Mesothelial cell of epicardium (in vitro differentiated cells): Measurements from ENCODE around the gene GNL3. TPM values are rescaled to one million over a fixed set of nuclear protein-coding genes. Genes with fewer than 3 reads are reported as not detected.

Experiments
- DNase-seq, 2 experiments: peaks; one replicate each; pipeline ENCODE4 v3.0.0; 2021; ENCODE audit warnings: low spot score in 2 of 2; ENCODE audit not compliant: unreplicated experiment in 2 of 2
- H3K27ac Mint-ChIP-seq: 2 replicates; pipeline ENCODE4 v1.8.0; 2021; ENCODE audit warnings: mixed read lengths
- H3K27me3 Mint-ChIP-seq: 2 replicates; pipeline ENCODE4 v1.8.0; 2021; ENCODE audit warnings: low read depth, mixed read lengths
- H3K36me3 Mint-ChIP-seq: 2 replicates; pipeline ENCODE4 v1.8.0; 2021; ENCODE audit warnings: mixed read lengths
- H3K4me1 Mint-ChIP-seq: 2 replicates; pipeline ENCODE4 v1.8.0; 2021; ENCODE audit warnings: mixed read lengths
- H3K4me3 Mint-ChIP-seq: 2 replicates; pipeline ENCODE4 v1.8.0; 2021; ENCODE audit warnings: mild to moderate bottlenecking, moderate library complexity, mixed read lengths
- H3K9me3 Mint-ChIP-seq: 2 replicates; pipeline ENCODE4 v1.8.0; 2021; ENCODE audit warnings: mixed read lengths
- total RNA-seq: library from RNA; stranded (reverse); gene quantifications from 3 replicates; pipeline ENCODE4 v1.2.1, GENCODE V29; 2021
- TF ChIP-seq, protein P1 (sequence below): fragments of 200-600 bp; sonication (generic); IDR thresholded peaks from one replicate; pipeline ENCODE4 v1.5.0; 2021; ENCODE audit warnings: antibody characterized with exemption; ENCODE audit not compliant: unreplicated experiment

Gene GNL3, protein sequence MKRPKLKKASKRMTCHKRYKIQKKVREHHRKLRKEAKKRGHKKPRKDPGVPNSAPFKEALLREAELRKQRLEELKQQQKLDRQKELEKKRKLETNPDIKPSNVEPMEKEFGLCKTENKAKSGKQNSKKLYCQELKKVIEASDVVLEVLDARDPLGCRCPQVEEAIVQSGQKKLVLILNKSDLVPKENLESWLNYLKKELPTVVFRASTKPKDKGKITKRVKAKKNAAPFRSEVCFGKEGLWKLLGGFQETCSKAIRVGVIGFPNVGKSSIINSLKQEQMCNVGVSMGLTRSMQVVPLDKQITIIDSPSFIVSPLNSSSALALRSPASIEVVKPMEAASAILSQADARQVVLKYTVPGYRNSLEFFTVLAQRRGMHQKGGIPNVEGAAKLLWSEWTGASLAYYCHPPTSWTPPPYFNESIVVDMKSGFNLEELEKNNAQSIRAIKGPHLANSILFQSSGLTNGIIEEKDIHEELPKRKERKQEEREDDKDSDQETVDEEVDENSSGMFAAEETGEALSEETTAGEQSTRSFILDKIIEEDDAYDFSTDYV
- 105 to 120 TPM (median 116 TPM) in 3 replicates for total RNA-seq

DNA sequence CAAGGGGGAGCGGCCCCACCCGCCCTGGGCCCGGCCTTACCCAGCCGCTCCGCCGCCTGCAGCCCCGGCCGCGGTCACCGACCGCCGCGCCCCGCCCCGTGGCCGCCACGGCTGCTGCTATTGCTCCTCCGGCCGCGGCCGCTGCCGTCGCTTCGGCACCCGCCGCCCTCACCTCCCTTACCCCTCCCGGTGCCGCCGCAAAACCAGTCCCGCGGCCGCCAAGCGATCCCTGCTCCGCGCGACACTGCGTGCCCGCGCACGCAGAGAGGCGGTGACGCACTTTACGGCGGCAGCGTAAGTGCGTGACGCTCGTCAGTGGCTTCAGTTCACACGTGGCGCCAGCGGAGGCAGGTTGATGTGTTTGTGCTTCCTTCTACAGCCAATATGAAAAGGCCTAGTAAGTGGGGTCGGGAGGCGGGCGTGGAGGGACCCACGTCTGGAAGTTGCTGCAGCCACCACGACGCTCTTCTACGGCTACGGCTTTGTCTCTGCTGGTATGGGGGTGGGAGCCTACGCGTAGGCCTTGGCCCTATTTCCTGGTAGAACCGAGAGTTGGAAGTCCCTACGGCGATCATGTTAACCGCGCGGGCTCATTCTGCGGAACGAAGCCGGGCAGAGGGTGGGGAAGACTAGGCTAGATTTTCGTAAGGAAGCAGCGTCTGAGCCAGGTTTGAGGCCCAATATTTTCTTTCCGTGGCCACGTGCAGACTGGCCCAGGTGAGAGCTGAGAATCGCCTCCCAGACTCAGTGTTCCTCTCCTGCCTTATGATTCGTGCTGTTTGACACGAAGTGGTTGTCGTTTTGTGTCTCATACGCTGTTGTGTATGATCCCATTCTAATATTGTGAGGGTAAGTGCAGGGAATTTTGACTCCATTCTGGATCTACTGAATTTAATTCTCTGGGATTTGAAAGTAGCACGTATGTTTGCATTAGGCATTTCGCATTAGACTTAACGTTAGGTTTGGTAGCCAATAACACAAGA is at the start of gene GNL3, which contains the start of gene PBRM1:
Gene GNL3 (plus strand): TSS at position 324 of the 983 bp plus-strand sequence. CDS start 61 bp downstream, at position 385.
Gene PBRM1 (minus strand): TSS at position 205 of the 983 bp plus-strand sequence.
- Mint-ChIP-seq H3K4me1 (peaks cover 44% of the 10 kb centered on the region), H3K36me3 (peaks cover 28% of the 10 kb centered on the region), H3K27me3 (no peaks in the 10 kb centered on the region), H3K27ac (peak within 1 kb of the TSS; percentile 98), H3K9me3 (no peaks in the 10 kb centered on the region), H3K4me3 (peak within 1 kb of the TSS; percentile 95)
- TF ChIP-seq, protein P1, sequence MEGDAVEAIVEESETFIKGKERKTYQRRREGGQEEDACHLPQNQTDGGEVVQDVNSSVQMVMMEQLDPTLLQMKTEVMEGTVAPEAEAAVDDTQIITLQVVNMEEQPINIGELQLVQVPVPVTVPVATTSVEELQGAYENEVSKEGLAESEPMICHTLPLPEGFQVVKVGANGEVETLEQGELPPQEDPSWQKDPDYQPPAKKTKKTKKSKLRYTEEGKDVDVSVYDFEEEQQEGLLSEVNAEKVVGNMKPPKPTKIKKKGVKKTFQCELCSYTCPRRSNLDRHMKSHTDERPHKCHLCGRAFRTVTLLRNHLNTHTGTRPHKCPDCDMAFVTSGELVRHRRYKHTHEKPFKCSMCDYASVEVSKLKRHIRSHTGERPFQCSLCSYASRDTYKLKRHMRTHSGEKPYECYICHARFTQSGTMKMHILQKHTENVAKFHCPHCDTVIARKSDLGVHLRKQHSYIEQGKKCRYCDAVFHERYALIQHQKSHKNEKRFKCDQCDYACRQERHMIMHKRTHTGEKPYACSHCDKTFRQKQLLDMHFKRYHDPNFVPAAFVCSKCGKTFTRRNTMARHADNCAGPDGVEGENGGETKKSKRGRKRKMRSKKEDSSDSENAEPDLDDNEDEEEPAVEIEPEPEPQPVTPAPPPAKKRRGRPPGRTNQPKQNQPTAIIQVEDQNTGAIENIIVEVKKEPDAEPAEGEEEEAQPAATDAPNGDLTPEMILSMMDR, result no peak
- DNase-seq, result peak; percentile 88 to 90

DNA sequence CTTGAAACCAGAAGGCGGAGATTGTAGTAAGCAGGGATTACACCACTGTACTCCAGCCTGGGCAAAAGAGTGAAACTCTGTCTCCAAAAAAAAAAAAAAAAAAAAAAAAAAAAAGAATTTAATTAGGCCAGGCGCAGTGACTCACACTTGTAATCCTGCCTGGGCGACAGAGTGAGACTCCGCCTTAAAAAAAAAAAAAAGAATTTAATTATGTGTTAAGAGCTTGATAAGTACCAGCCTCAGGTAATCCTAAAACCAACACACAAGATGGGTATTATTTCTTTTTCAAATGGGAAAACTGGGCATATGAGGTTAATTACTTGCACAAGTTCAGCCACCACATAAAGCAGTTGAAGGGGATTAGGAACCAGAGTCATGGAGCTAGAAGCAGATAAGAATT is 49.2 kb upstream of the GNL3 start:
- Mint-ChIP-seq H3K36me3 (peaks cover 27% of the 10 kb centered on the region), H3K4me3 (no peak overlapping the region), H3K9me3 (no peaks in the 10 kb centered on the region), H3K27me3 (no peaks in the 10 kb centered on the region), H3K27ac (no peak overlapping the region), H3K4me1 (no peaks in the 10 kb centered on the region)
- DNase-seq, result no peak
- TF ChIP-seq, protein P1, result no peak

DNA sequence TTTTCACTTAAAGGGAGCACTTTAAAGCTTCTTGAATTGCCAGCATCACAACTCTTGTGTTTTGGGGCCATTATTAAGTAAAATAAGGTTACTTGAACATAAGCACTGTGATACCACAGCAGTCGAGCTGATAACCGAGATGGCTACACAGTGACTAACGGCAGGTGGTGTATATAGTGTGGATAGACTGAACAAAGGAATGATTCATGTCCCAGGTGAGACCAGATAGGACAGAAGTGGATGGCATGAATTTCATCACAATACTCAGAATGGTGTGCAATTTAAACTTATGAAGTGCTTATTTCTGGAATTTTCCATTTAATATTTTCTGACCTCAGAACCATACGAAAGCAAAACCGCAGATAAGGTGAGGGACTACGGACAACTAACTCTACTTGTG is 40.3 kb upstream of the GNL3 start:
- H3K27ac Mint-ChIP-seq, result no peak overlapping the region
- no peak overlapping the region for H3K4me3 Mint-ChIP-seq
- no peak for DNase-seq
- TF ChIP-seq, protein P1, result no peak
- peaks cover 48% of the 10 kb centered on the region for H3K36me3 Mint-ChIP-seq
- no peaks in the 10 kb centered on the region for H3K9me3 Mint-ChIP-seq
- no peaks in the 10 kb centered on the region for H3K4me1 Mint-ChIP-seq
- H3K27me3 Mint-ChIP-seq, result no peaks in the 10 kb centered on the region

DNA sequence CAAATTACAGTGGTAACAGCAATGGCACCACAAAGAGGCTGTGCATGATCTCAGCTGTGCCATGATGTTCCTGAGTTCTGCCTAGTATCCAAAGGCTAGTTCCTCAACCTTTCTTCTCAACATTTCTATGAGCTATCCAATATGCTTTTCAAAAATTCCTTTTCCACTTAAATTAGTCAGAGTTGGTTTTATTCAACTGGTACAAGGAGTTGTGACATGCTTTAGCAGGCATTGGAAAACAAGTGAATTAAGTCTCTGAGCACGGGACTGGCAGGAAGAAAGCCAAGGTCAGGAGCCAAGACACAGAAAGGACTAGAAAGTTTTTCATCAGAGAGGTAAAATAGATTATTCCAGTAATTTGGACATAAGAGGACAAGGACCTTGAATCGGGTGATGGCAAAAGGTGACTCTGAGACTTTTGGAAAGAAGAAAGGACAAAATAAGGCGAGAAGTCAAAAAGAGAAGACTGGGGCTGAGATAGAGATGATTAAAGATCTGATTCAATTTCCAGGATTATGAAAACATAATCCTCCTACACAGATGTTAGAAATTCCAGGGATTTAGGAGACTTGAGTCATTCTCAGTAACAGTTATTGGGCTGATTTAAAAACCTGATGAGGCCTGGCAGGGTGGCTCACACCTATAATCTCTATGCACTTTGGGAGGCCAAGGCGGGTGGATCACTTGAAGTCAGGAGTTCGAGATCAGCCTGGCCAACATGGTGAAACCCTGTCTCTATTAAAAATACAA is 36.2 kb upstream of the GNL3 start:
- no peaks in the 10 kb centered on the region for H3K27me3 Mint-ChIP-seq
- no peak overlapping the region for H3K27ac Mint-ChIP-seq
- H3K36me3 Mint-ChIP-seq, result peaks cover 48% of the 10 kb centered on the region
- H3K9me3 Mint-ChIP-seq, result no peaks in the 10 kb centered on the region
- no peak overlapping the region for H3K4me3 Mint-ChIP-seq
- DNase-seq, result no peak
- no peaks in the 10 kb centered on the region for H3K4me1 Mint-ChIP-seq
- TF ChIP-seq, protein P1, result no peak

DNA sequence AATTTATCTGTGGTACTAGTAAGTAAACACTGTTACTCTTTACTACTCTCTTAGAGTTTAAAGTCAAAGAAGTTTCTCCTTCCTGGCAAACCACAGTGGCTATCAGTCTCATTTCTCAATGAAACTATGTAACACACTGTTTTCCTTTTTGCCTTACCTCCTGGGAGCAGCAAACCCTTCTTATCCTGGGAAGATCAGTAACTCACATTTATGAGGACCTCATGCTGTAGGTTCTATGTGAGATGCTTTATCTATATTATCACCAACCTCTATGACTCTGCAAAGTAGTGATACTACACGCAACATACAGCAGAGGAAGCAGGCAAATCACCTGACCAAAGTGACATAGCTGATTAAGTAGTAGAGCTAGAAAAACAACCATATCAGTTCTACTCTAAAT is 35.4 kb upstream of the GNL3 start:
- no peak overlapping the region for H3K4me3 Mint-ChIP-seq
- peaks cover 46% of the 10 kb centered on the region for H3K36me3 Mint-ChIP-seq

More for the DNA sequence above, 35.4 kb upstream of the GNL3 start:
- no peaks in the 10 kb centered on the region for H3K4me1 Mint-ChIP-seq
- TF ChIP-seq, protein P1, result no peak
- H3K27me3 Mint-ChIP-seq, result no peaks in the 10 kb centered on the region
- H3K9me3 Mint-ChIP-seq, result no peaks in the 10 kb centered on the region
- DNase-seq, result no peak
- H3K27ac Mint-ChIP-seq, result no peak overlapping the region
